Measurements from ENCODE around the gene AADACL2.

DNA sequence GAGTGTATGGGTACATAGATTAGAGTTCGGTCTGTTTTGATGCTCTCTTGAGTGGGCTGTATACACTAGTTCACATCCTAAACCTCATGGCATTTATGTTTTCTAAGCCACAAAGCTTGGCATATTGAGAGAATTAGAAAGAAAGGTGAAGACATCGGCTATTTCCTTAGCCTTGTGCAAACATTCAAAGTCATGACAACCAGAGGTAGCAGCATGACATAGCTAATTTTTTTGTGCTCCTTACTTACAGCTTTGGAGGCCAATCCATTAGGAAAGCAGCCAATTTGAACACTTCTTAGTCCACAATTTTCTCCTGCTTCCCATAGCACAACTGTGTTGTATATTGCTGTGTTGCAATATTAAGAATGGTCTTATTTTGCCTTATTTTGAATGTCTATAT, 58.7 kb downstream of the AADACL2 start:
- TF ChIP-seq POLR2A (IDR thresholded peaks at IDR 0.05): no peak
- TF ChIP-seq, protein P1, sequence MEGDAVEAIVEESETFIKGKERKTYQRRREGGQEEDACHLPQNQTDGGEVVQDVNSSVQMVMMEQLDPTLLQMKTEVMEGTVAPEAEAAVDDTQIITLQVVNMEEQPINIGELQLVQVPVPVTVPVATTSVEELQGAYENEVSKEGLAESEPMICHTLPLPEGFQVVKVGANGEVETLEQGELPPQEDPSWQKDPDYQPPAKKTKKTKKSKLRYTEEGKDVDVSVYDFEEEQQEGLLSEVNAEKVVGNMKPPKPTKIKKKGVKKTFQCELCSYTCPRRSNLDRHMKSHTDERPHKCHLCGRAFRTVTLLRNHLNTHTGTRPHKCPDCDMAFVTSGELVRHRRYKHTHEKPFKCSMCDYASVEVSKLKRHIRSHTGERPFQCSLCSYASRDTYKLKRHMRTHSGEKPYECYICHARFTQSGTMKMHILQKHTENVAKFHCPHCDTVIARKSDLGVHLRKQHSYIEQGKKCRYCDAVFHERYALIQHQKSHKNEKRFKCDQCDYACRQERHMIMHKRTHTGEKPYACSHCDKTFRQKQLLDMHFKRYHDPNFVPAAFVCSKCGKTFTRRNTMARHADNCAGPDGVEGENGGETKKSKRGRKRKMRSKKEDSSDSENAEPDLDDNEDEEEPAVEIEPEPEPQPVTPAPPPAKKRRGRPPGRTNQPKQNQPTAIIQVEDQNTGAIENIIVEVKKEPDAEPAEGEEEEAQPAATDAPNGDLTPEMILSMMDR (IDR thresholded peaks at IDR 0.05): no peak

All from lower leg skin (tissue), 3 donors.